ENCODE data around the gene PIK3C2G. TPM values are rescaled to one million over a fixed set of nuclear protein-coding genes. Genes with fewer than 3 reads are reported as not detected.

The PIK3C2G gene
- total RNA-seq, 1 donor from 2014 or later, result 26.0 TPM

- no peak overlapping the region for H3K27ac Mint-ChIP-seq
- H3K4me3 Mint-ChIP-seq (ENCODE audit: low read depth), result no peak overlapping the region
- no peak for DNase-seq (ENCODE audit: low spot score, unreplicated experiment)
- no peaks in the 10 kb centered on the region for H3K27me3 Mint-ChIP-seq
- no peaks in the 10 kb centered on the region for H3K4me1 Mint-ChIP-seq (ENCODE audit: low read depth)
- no peaks in the 10 kb centered on the region for H3K9me3 Mint-ChIP-seq (ENCODE audit: low read depth)
- peaks cover 10% of the 10 kb centered on the region for H3K36me3 Mint-ChIP-seq (ENCODE audit: insufficient read depth)
- TF ChIP-seq CTCF (IDR thresholded peaks at IDR 0.05; ENCODE audit: unreplicated experiment), result no peak
Measured at GRCh38 chr12:18327036-18327435, 65.7 kb downstream of the PIK3C2G start.

GRCh38 chr12:18332173-18332572 is 70.9 kb downstream of the PIK3C2G start:
- DNase-seq (ENCODE audit: low spot score, unreplicated experiment), result no peak
- H3K9me3 Mint-ChIP-seq (ENCODE audit: low read depth), result no peaks in the 10 kb centered on the region

GRCh38 chr12:18339633-18340032 is 78.3 kb downstream of the PIK3C2G start:
- Mint-ChIP-seq H3K36me3 (ENCODE audit: insufficient read depth) (no peaks in the 10 kb centered on the region), H3K27me3 (no peaks in the 10 kb centered on the region), H3K4me3 (ENCODE audit: low read depth) (no peak overlapping the region), H3K4me1 (ENCODE audit: low read depth) (peaks cover 3% of the 10 kb centered on the region), H3K9me3 (ENCODE audit: low read depth) (no peaks in the 10 kb centered on the region), H3K27ac (no peak overlapping the region)
- DNase-seq (ENCODE audit: low spot score, unreplicated experiment), result no peak
- no peak for TF ChIP-seq CTCF (IDR thresholded peaks at IDR 0.05; ENCODE audit: unreplicated experiment)

More at GRCh38 chr12:18332173-18332572, 70.9 kb downstream of the PIK3C2G start:
- Mint-ChIP-seq H3K4me1 (ENCODE audit: low read depth) (no peaks in the 10 kb centered on the region), H3K27ac (no peak overlapping the region), H3K27me3 (no peaks in the 10 kb centered on the region), H3K4me3 (ENCODE audit: low read depth) (no peak overlapping the region), H3K36me3 (ENCODE audit: insufficient read depth) (peaks cover 6% of the 10 kb centered on the region)
- no peak for TF ChIP-seq CTCF (IDR thresholded peaks at IDR 0.05; ENCODE audit: unreplicated experiment)

GRCh38 chr12:18340186-18340585 is 78.9 kb downstream of the PIK3C2G start:
- Mint-ChIP-seq H3K4me1 (ENCODE audit: low read depth) (peaks cover 3% of the 10 kb centered on the region), H3K4me3 (ENCODE audit: low read depth) (no peak overlapping the region), H3K36me3 (ENCODE audit: insufficient read depth) (no peaks in the 10 kb centered on the region), H3K9me3 (ENCODE audit: low read depth) (no peaks in the 10 kb centered on the region), H3K27ac (no peak overlapping the region), H3K27me3 (no peaks in the 10 kb centered on the region)
- TF ChIP-seq CTCF (IDR thresholded peaks at IDR 0.05; ENCODE audit: unreplicated experiment), result no peak
- DNase-seq (ENCODE audit: low spot score, unreplicated experiment), result no peak

- Mint-ChIP-seq H3K27me3 (no peaks in the 10 kb centered on the region), H3K9me3 (ENCODE audit: low read depth) (no peaks in the 10 kb centered on the region), H3K4me1 (ENCODE audit: low read depth) (peaks cover 3% of the 10 kb centered on the region), H3K27ac (no peak overlapping the region), H3K36me3 (ENCODE audit: insufficient read depth) (no peaks in the 10 kb centered on the region), H3K4me3 (ENCODE audit: low read depth) (no peak overlapping the region)
- no peak for TF ChIP-seq CTCF (IDR thresholded peaks at IDR 0.05; ENCODE audit: unreplicated experiment)
- no peak for DNase-seq (ENCODE audit: low spot score, unreplicated experiment)
Measured at GRCh38 chr12:18340786-18341185, 79.5 kb downstream of the PIK3C2G start.
